Stimulated activated CD8-positive, alpha-beta memory T cell treated with anti-CD3 and anti-CD28 coated beads, Interleukin-12 subunit alpha, Interleukin-12 subunit beta, amount 100 ng/mL, for 24 hours (primary cell): ENCODE measurements around the gene RTL1.

ENCODE experiments used
- DNase-seq: peaks from one replicate; pipeline ENCODE4 v3.0.0-alpha.2; 2020; ENCODE audit errors: extremely low read depth

RTL1 gene

GRCh38 chr14:100866666-100867630 is 36.6 kb downstream of the RTL1 start:
- no peak for DNase-seq

- no peak for DNase-seq
Observed at GRCh38 chr14:100865682-100866591, 37.6 kb downstream of the RTL1 start.

- no peak for DNase-seq
Observed at GRCh38 chr14:100864960-100865681, 38.4 kb downstream of the RTL1 start.

GRCh38 chr14:100864206-100864605 is 39.3 kb downstream of the RTL1 start:
- DNase-seq: no peak

- no peak for DNase-seq
Observed at GRCh38 chr14:100862793-100863192, 40.7 kb downstream of the RTL1 start.

- DNase-seq: no peak
Observed at GRCh38 chr14:100862277-100862676, 41.2 kb downstream of the RTL1 start.

GRCh38 chr14:100861937-100862247 is 41.6 kb downstream of the RTL1 start:
- no peak for DNase-seq

- no peak for DNase-seq
Observed at GRCh38 chr14:100861188-100861936, 42.2 kb downstream of the RTL1 start.

GRCh38 chr14:100860556-100861187 is 42.9 kb downstream of the RTL1 start:
- DNase-seq: no peak

- DNase-seq: no peak
Observed at GRCh38 chr14:100859781-100860180, 43.7 kb downstream of the RTL1 start.

GRCh38 chr14:100858838-100859220 is 44.7 kb downstream of the RTL1 start:
- DNase-seq: no peak

- no peak for DNase-seq
Observed at GRCh38 chr14:100857923-100858837, 45.3 kb downstream of the RTL1 start.

GRCh38 chr14:100857233-100857922 is 46.1 kb downstream of the RTL1 start:
- DNase-seq: no peak

- DNase-seq: no peak
Observed at GRCh38 chr14:100856056-100856950, 47.2 kb downstream of the RTL1 start.

GRCh38 chr14:100855256-100855930 is 48.1 kb downstream of the RTL1 start:
- DNase-seq: no peak

- DNase-seq: no peak
Observed at GRCh38 chr14:100854435-100854834, 49.1 kb downstream of the RTL1 start.

- DNase-seq: no peak
Observed at GRCh38 chr14:100851946-100852620, 51.4 kb downstream of the RTL1 start.
